Esophagus squamous epithelium (tissue), 5 donors: Measurements from ENCODE around the gene INSM1. TPM values are rescaled to one million over a fixed set of nuclear protein-coding genes. Genes with fewer than 3 reads are reported as not detected.

Experiments
- DNase-seq: peaks from one replicate; lab custom pipeline; 2025; lab: John Stamatoyannopoulos, UW
- H3K27ac ChIP-seq, 4 donors: fragments of 200-600 bp; sonication (generic); one replicate each; pipeline ENCODE4 v1.5.1; 2016 to 2019; ENCODE audit warnings: mild to moderate bottlenecking in 1 of 4
- H3K27me3 ChIP-seq, 4 donors: fragments of 200-600 bp; sonication (generic); 1 replicate in 3 of 4; 2 replicates in 1 of 4; pipeline versions ENCODE4 v1.5.1 to v1.6.0; 2017 to 2021; ENCODE audit warnings: antibody characterized with exemption in 1 of 4
- H3K36me3 ChIP-seq, 3 donors: fragments of 200-600 bp; sonication (generic); one replicate each; pipeline ENCODE4 v1.5.1; 2016 to 2019
- H3K4me1 ChIP-seq, 3 donors: fragments of 200-600 bp; sonication (generic); one replicate each; pipeline ENCODE4 v1.5.1; 2017 to 2019
- H3K4me3 ChIP-seq, 4 donors: fragments of 200-600 bp; sonication (generic); 1 replicate in 3 of 4; 2 replicates in 1 of 4; pipeline ENCODE4 v1.5.1; 2016 to 2019; ENCODE audit warnings: mild to moderate bottlenecking in 2 of 4, moderate library complexity in 1 of 4
- H3K9me3 ChIP-seq, 3 donors: fragments of 200-600 bp; sonication (generic); one replicate each; pipeline ENCODE4 v1.5.1; 2016 to 2019
- POLR2A ChIP-seq, 4 donors: fragments of 450-650 bp; IDR thresholded peaks; one replicate each; pipeline ENCODE4 v1.6.1; 2017; ENCODE audit warnings: antibody characterized with exemption in 4 of 4, mild to moderate bottlenecking in 4 of 4, moderate library complexity in 3 of 4
- WGBS, 2 donors: methylation state at CpG; one replicate each; pipeline ENCODE4 v1.1.5; 2018; 5-methylcytosine and 5-hydroxymethylcytosine counted together
- intact Hi-C: fragments of 100-400 bp; cut with DNase I; formaldehyde crosslinking; loops from one replicate; pipeline ENCODE4 v1.15.0; 2022
- total RNA-seq, 4 donors: library from RNA; depleted of rRNA; stranded (reverse); fragments of >200 nt; gene quantifications; one replicate each; pipeline ENCODE4 v1.1.0, GENCODE V29; 2016
- TF ChIP-seq, protein P1 (sequence below), 6 experiments: fragments of 450-650 bp in 4 of 6; fragments of 200-600 bp in 2 of 6; sonication (generic) in 2 of 6; IDR thresholded peaks; one replicate each; pipeline ENCODE4 v1.5.1; 2016 to 2019; ENCODE audit warnings: antibody characterized with exemption in 6 of 6, mild to moderate bottlenecking in 4 of 6, moderate library complexity in 4 of 6
- donor health status: DM: yes; HTN: yes; CAD: no.

INSM1 gene
- total RNA-seq, 4 donors from 2014 or later: not detected

DNA sequence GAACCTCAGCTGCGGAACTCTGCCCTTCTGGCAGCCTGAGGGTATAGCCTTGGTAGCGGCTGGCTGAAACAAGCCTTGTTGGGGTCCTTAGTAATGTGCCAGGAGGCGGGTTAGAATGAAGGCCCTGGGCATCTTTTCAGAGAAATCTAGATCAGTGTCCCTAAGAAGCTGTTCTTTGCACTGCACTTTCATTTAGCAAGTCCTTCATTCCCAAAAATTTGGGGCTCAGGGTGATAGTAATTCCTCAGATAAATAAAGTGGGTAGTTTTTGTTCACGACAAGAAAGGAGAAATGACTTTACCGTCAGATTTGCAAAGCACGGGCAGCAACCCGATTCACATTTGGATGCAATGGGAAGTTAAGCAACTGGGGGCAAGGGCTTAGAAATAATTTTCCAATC lies 3.2 kb downstream of the INSM1 start:
- intact Hi-C loops: no loop called here
- no peak for TF ChIP-seq POLR2A (IDR thresholded peaks at IDR 0.05)
- TF ChIP-seq, protein P1, sequence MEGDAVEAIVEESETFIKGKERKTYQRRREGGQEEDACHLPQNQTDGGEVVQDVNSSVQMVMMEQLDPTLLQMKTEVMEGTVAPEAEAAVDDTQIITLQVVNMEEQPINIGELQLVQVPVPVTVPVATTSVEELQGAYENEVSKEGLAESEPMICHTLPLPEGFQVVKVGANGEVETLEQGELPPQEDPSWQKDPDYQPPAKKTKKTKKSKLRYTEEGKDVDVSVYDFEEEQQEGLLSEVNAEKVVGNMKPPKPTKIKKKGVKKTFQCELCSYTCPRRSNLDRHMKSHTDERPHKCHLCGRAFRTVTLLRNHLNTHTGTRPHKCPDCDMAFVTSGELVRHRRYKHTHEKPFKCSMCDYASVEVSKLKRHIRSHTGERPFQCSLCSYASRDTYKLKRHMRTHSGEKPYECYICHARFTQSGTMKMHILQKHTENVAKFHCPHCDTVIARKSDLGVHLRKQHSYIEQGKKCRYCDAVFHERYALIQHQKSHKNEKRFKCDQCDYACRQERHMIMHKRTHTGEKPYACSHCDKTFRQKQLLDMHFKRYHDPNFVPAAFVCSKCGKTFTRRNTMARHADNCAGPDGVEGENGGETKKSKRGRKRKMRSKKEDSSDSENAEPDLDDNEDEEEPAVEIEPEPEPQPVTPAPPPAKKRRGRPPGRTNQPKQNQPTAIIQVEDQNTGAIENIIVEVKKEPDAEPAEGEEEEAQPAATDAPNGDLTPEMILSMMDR (IDR thresholded peaks at IDR 0.05): no peak
- no peaks in the 10 kb centered on the region for H3K36me3 ChIP-seq
- peaks cover 24 to 100% (median 32%) of the 10 kb centered on the region in 4 donors for H3K27me3 ChIP-seq
- no peak overlapping the region for H3K4me3 ChIP-seq
- H3K4me1 ChIP-seq: peaks cover 11 to 45% (median 35%) of the 10 kb centered on the region in 3 donors
- no peak overlapping the region for H3K27ac ChIP-seq
- no peaks in the 10 kb centered on the region for H3K9me3 ChIP-seq
- WGBS, 2 donors: 44 to 56% methylated on average over 6 to 7 of the region's 7 CpGs
- DNase-seq: no peak

DNA sequence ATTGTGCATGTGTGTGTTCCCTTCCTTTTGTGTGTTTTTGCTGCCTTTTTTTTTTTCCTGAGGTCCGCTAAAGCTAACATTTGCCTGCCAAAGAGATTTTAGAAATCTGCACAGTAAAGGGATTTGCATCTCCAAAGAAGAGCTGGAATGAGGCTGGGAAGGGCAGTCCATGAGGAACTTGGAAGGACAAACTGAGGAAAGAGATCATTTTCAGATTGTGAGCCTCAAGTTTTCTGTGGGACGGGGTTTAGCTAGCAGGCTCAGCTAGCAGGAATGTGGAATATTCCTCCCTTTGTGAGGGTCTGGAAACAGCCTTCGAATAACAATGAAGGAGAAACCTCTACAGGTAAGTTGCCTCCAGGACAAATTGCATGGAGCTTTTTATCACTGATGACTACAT lies 3.8 kb downstream of the INSM1 start:
- Histone ChIP-seq H3K4me3 (no peak overlapping the region), H3K36me3 (no peaks in the 10 kb centered on the region), H3K9me3 (no peaks in the 10 kb centered on the region), H3K4me1 (peaks cover 11 to 41% (median 33%) of the 10 kb centered on the region in 3 donors), H3K27me3 (peaks cover 18 to 100% (median 29%) of the 10 kb centered on the region in 4 donors), H3K27ac (no peak overlapping the region)
- WGBS, 2 donors: 30 to 72% methylated on average over 3 of the region's 3 CpGs
- no peak for DNase-seq
- no peak for TF ChIP-seq POLR2A (IDR thresholded peaks at IDR 0.05)
- TF ChIP-seq, protein P1 (IDR thresholded peaks at IDR 0.05): no peak
- intact Hi-C loops: no loop called here

DNA sequence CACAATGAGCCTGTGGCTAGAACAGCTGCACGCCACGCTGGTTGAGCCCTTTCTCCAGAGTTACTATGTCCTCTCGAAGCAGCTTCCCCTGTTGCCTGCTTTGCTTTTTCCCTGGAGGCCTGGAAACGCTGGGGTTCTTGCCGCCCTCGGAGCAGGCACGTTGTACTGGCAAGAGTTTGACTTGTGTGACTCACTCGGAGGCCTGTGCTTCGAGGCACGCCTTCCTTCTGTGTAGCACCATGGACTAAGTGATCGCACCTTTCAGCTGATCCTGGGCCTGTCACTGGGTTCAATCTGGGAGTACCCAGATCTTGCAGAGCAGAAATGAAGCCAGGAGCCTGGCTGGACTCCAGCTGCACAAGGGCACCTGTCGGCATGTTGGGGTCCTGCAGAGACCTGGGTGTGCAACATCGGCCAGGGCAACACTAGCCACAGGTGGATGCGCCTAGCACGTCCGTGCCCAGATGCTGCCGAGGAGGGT lies 5.2 kb downstream of the INSM1 start:
- peaks cover 2 to 27% (median 18%) of the 10 kb centered on the region in 3 donors for H3K4me1 ChIP-seq
- H3K9me3 ChIP-seq: no peaks in the 10 kb centered on the region
- H3K27me3 ChIP-seq: peaks cover 10 to 90% (median 20%) of the 10 kb centered on the region in 4 donors
- H3K36me3 ChIP-seq: no peaks in the 10 kb centered on the region
- 36 to 38% methylated on average over 6 to 11 of the region's 17 CpGs for WGBS, 2 donors
- no peak for TF ChIP-seq POLR2A (IDR thresholded peaks at IDR 0.05)
- TF ChIP-seq, protein P1 (IDR thresholded peaks at IDR 0.05): no peak
- H3K27ac ChIP-seq: no peak overlapping the region
- intact Hi-C loops: no loop called here
- H3K4me3 ChIP-seq: no peak overlapping the region
- DNase-seq: no peak

DNA sequence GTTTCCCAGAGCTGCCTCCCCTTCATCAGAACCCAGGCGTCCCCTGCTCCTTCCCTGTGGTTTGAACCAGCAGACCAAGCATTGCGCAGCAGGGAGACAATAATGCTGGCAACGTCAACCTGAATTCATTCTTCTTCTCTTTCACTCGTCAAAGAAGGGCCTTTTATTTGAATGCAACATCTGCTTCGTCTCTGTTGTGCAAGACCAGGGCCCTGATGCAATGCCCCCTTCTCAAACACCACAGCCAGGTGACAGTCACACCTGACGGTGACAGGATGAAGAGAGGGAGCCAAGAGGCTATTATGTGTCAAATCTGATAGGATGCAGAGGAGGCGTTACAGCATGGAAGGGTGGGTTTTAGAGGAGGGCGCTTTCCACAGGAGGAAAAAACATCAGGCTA lies 8.0 kb downstream of the INSM1 start:
- DNase-seq: no peak
- Histone ChIP-seq H3K4me3 (no peak overlapping the region), H3K27ac (no peak overlapping the region), H3K27me3 (peaks cover 0 to 66% (median 6%) of the 10 kb centered on the region in 4 donors), H3K36me3 (no peaks in the 10 kb centered on the region), H3K9me3 (peaks cover 0 to 7% (median 4%) of the 10 kb centered on the region in 3 donors), H3K4me1 (peaks cover 0 to 9% (median 0%) of the 10 kb centered on the region in 3 donors)
- 68% methylated on average over 7 to 8 of the region's 8 CpGs for WGBS, 2 donors
- intact Hi-C loops: no loop called here
- TF ChIP-seq POLR2A (IDR thresholded peaks at IDR 0.05): no peak
- TF ChIP-seq, protein P1 (IDR thresholded peaks at IDR 0.05): no peak

DNA sequence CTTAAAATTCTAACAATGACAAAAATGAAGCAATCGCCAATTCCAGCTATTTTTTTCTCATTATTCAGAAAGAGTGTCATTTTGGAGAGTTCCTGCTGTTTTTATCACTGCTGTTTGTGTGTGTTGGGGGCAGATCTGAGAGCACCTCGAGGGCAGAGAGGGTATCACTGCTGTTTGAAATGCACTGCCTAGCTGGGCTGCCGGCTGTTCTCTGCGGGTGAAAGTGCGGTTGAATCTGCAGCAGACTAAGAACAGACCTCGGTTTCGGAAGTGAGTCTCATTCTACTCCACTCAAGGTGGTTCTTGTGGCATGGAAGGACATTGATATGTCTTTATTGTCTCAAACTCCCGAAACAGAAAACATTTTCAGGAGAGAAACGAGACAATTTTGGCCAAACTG lies 18.3 kb downstream of the INSM1 start:
- intact Hi-C loops: no loop called here
- Histone ChIP-seq H3K27me3 (peaks cover 0 to 31% (median 0%) of the 10 kb centered on the region in 4 donors), H3K27ac (no peak overlapping the region), H3K4me3 (no peak overlapping the region), H3K36me3 (peaks cover 0 to 15% (median 0%) of the 10 kb centered on the region in 3 donors), H3K4me1 (no peaks in the 10 kb centered on the region), H3K9me3 (peaks cover 0 to 1% (median 0%) of the 10 kb centered on the region in 3 donors)
- TF ChIP-seq, protein P1 (IDR thresholded peaks at IDR 0.05): no peak
- TF ChIP-seq POLR2A (IDR thresholded peaks at IDR 0.05): no peak
- DNase-seq: no peak
- 59 to 66% methylated on average over 6 to 8 of the region's 9 CpGs for WGBS, 2 donors
